GM12865 (cell line): ENCODE data around the gene PRH1.

Source experiments
- DNase-seq: peaks from one replicate; pipeline ENCODE4 v3.0.0; 2010; ENCODE audit warnings: low read depth
- H3K4me3 ChIP-seq: 2 replicates; pipeline ENCODE4 v1.5.1; 2011; ENCODE audit warnings: mild to moderate bottlenecking, low read depth, low read length, control low read depth
- TF ChIP-seq, protein P1 (sequence below): IDR thresholded peaks from 2 replicates; pipeline ENCODE4 v1.5.1; 2011; ENCODE audit warnings: low read length, control low read depth, low read depth, inconsistent platforms; ENCODE audit not compliant: insufficient read depth; ENCODE audit errors: missing control alignments

The PRH1 gene

GRCh38 chr12:10884086-10884725, at the start of gene PRH1:
Gene PRH1 (minus strand): TSS chr12:10884255. CDS start chr12:10884217, 38 bp downstream.
- TF ChIP-seq, protein P1, sequence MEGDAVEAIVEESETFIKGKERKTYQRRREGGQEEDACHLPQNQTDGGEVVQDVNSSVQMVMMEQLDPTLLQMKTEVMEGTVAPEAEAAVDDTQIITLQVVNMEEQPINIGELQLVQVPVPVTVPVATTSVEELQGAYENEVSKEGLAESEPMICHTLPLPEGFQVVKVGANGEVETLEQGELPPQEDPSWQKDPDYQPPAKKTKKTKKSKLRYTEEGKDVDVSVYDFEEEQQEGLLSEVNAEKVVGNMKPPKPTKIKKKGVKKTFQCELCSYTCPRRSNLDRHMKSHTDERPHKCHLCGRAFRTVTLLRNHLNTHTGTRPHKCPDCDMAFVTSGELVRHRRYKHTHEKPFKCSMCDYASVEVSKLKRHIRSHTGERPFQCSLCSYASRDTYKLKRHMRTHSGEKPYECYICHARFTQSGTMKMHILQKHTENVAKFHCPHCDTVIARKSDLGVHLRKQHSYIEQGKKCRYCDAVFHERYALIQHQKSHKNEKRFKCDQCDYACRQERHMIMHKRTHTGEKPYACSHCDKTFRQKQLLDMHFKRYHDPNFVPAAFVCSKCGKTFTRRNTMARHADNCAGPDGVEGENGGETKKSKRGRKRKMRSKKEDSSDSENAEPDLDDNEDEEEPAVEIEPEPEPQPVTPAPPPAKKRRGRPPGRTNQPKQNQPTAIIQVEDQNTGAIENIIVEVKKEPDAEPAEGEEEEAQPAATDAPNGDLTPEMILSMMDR, result no peak
- no peak for DNase-seq
- H3K4me3 ChIP-seq, result no peak within 1 kb of the TSS

DNA sequence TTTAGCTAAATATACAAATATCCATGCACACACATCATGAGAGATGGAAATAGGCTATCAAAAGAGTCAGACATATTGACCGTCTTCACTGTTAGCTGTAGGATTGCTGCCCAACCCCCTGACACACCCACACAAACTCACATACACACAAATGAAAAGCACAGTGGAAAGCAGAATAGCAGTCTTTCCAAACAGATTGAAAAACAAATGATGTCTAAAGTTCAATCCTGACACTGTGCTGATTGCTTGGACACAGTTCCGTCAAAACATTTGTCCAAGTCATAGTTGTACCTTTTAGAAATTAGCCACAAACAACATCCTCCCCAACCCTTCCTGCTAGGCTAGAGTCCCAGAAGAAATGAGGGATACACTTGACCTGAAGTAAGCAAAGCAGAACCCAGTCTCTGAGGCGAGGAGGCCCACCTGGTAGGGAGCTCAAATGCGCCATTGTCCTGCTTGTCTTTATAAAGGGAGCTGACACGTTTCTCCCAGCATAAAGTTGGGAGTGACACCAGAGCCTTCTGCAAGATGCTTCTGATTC, 44.8 kb upstream of the PRH1 start, which contains the start of gene PRH2:
Gene PRH2, plus strand, starts transcription at position 491 of the 541 bp plus-strand sequence. Its CDS starts 38 bp downstream, at position 529.
- TF ChIP-seq, protein P1, result no peak
- DNase-seq, result no peak
- no peak within 1 kb of the TSS for H3K4me3 ChIP-seq

DNA sequence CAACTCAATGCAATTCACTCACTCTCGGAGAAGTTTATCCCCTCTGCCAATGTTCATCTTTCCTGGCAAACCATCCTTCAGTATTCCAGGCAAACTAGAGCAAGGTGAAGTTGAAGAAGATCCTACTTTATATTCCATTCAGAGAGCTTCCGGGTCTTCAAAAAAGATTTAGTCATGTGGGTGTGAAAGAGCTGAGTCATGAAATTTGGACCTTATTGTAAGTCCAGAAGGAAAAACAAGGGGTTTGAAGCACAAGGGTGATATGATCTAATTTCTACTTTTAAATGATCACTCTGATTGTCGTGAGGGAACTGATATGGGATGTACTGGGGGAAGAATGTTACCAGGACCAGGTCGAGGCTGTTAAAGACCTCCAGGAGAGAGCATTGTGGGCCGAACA, 42.2 kb upstream of the PRH1 start:
- TF ChIP-seq, protein P1, result no peak
- H3K4me3 ChIP-seq, result no peak overlapping the region
- DNase-seq, result no peak

- H3K4me3 ChIP-seq, result no peak overlapping the region
- TF ChIP-seq, protein P1, result no peak
- DNase-seq, result no peak
These were observed 35.8 kb upstream of the PRH1 start for GRCh38 chr12:10919809-10920208.

DNA sequence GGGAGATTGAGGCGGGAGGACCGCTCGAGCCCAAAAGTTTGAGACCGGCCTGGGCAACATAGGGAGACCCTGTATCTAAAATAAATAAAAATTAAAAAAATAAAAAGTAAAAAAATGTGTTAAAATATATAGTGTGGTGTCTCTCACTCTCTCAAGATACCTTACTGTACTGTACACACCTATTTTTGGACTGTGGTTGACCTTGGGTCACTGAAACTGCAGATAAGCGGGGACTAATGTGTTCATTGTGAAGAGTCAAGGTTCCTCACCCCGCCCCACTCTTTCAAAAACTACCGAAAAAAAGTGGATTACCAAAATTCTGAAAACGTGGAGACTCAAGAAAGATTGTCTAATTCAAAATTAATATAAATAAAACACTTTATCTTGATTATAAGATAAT, 26.3 kb upstream of the PRH1 start:
- no peak for DNase-seq
- no peak overlapping the region for H3K4me3 ChIP-seq
- TF ChIP-seq, protein P1, result no peak

- no peak for DNase-seq
- TF ChIP-seq, protein P1, result no peak
- H3K4me3 ChIP-seq, result no peak within 1 kb of the TSS
These were observed 25.4 kb upstream of the PRH1 start, which contains the start of gene TAS2R13 for GRCh38 chr12:10909462-10909861. Gene TAS2R13 (minus strand): TSS chr12:10909562. CDS start chr12:10909298, 264 bp downstream.
